Measurements from ENCODE around the gene TCF19. TPM values are rescaled to one million over a fixed set of nuclear protein-coding genes. Genes with fewer than 3 reads are reported as not detected.
"Not testable (repeated sequence)": the region's sequence is repeated elsewhere in the genome, so short reads cannot be mapped to it uniquely, and the experiment has no call there.

The TCF19 gene
- total RNA-seq, 2 donors from 2014 or later: 8.8 to 39.6 TPM

- peak overlapping the region; percentile 99 for H3K27ac ChIP-seq
- TF ChIP-seq, protein P1, sequence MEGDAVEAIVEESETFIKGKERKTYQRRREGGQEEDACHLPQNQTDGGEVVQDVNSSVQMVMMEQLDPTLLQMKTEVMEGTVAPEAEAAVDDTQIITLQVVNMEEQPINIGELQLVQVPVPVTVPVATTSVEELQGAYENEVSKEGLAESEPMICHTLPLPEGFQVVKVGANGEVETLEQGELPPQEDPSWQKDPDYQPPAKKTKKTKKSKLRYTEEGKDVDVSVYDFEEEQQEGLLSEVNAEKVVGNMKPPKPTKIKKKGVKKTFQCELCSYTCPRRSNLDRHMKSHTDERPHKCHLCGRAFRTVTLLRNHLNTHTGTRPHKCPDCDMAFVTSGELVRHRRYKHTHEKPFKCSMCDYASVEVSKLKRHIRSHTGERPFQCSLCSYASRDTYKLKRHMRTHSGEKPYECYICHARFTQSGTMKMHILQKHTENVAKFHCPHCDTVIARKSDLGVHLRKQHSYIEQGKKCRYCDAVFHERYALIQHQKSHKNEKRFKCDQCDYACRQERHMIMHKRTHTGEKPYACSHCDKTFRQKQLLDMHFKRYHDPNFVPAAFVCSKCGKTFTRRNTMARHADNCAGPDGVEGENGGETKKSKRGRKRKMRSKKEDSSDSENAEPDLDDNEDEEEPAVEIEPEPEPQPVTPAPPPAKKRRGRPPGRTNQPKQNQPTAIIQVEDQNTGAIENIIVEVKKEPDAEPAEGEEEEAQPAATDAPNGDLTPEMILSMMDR (IDR thresholded peaks at IDR 0.05): no peak
- peak overlapping the region; percentile 54 for H3K4me3 ChIP-seq
- no peaks in the 10 kb centered on the region for H3K36me3 ChIP-seq
- no peaks in the 10 kb centered on the region for H3K27me3 ChIP-seq
- peak overlapping the region; percentile 81 to 91 for H3K9ac ChIP-seq (ENCODE audit: low read depth in 2 of 2, low read length in 2 of 2)
- DNase-seq: peak; percentile 96
- H3K4me1 ChIP-seq: peaks cover 7% of the 10 kb centered on the region
- intact Hi-C loops (cut with DNase I): loop anchor here (2.0 kb wide), 1 partner anchor 169 kb away; no protein-coding TSS in a partner anchor
- H3K9me3 ChIP-seq: no peaks in the 10 kb centered on the region
These were observed 39.3 kb downstream of the TCF19 start for GRCh38 chr6:31197559-31198305.

GRCh38 chr6:31199105-31199452, 40.7 kb downstream of the TCF19 start:
- H3K4me1 ChIP-seq; H3K36me3 ChIP-seq; intact Hi-C loops (cut with DNase I); H3K9me3 ChIP-seq; H3K27me3 ChIP-seq: not testable (repeated sequence)
- peak; percentile 18 for DNase-seq
- Histone ChIP-seq H3K9ac (ENCODE audit: low read depth in 2 of 2, low read length in 2 of 2) (peak overlapping the region in 1 of 2 donors; percentile 91), H3K27ac (peak overlapping the region; percentile 99), H3K4me3 (peak overlapping the region; percentile 54)

DNA sequence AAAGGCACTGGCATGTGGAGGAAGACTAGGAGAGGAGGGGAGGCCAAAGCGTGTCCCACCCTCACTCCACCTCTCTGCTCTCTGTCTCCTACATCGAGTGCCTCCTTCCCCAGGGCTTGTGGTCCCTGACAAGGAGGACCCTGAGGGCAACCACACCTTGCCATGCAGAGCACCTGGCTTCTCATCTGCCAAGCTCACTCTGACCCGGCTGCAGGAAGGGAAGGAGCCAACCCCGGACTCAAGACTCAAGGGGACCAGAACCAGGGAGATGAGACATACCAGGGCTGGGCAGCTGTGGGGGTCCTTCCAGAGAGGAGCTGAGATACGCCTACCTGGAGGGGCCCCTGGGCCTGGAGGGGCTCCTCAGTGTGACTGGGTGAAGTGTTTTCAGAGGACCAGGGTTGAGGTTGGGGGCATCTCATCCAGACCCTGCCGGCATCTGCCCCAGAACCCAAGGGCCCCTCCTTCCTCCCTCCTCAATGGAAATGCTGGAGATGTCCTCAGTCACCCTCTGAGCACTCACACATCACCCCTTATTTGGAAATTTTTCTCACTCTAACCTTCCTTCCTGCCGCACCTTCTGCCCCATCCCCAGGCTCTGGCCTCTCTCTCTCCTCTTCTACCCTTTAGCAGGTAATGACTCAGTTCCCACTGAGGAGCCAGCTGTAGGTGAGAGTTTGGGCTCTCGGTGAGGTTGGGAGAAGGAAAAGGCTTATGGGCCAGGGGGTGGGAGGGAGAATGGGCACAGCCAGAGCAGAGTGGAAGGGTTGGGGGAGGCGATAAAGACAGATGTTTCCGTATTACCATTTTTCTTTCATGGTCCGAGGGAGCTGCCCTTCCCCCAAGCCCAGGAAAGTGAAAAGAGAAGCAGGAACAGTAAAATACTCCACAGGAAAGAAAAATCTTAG, 44.1 kb downstream of the TCF19 start:
- intact Hi-C loops (cut with DNase I): loop anchor here (5.0 kb wide), 1 partner anchor 70 kb away; the partner anchor contains the start of gene HLA-C
- peak; percentile 35 for DNase-seq
- H3K9me3 ChIP-seq: no peaks in the 10 kb centered on the region
- H3K36me3 ChIP-seq: no peaks in the 10 kb centered on the region
- peak overlapping the region; percentile 61 to 91 for H3K9ac ChIP-seq (ENCODE audit: low read depth in 2 of 2, low read length in 2 of 2)
- TF ChIP-seq, protein P1 (IDR thresholded peaks at IDR 0.05): no peak
- peak overlapping the region; percentile 88 for H3K27ac ChIP-seq
- H3K4me3 ChIP-seq: peak overlapping the region; percentile 8
- no peaks in the 10 kb centered on the region for H3K27me3 ChIP-seq
- peaks cover 7% of the 10 kb centered on the region for H3K4me1 ChIP-seq

DNA sequence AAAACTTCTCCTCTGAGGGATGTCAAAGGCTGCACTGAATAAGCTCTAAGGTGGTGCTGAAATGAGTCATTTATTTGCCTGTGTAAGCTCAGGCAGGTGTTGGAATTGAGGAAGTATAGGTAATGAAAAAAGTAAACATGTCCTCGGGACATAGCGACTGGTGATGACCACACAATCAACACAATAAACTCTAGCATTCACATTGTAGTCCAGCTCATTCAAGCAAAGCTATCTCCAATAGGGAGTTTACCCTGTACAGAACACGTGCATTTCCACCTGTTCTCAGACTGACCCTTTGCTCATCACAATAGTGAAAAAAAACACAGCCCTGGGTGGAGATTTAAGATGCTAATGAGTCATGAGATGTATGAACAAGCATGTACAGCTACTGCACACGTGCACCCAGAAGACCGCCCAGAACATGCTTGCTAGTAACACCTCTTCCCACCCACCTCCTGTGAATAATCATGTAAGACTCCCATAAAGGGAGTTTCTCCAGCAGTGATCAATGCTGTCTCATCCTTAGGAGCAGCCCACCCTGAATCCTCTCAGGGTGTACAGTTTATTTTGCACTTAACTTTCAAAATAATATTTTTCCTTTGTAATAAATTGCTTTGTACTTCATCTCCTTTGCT, 45.1 kb downstream of the TCF19 start:
- Histone ChIP-seq H3K9me3 (no peaks in the 10 kb centered on the region), H3K4me3 (peak overlapping the region; percentile 20), H3K36me3 (no peaks in the 10 kb centered on the region), H3K27me3 (no peaks in the 10 kb centered on the region), H3K4me1 (peaks cover 7% of the 10 kb centered on the region), H3K27ac (peak overlapping the region; percentile 88), H3K9ac (ENCODE audit: low read depth in 2 of 2, low read length in 2 of 2) (peak overlapping the region in 1 of 2 donors; percentile 91)
- TF ChIP-seq, protein P1 (IDR thresholded peaks at IDR 0.05): no peak
- intact Hi-C loops (cut with DNase I): loop anchor here (5.0 kb wide), 1 partner anchor 69 kb away; the partner anchor contains the start of gene HLA-C
- peak; percentile 66 for DNase-seq

GRCh38 chr6:31204751-31205145, 46.4 kb downstream of the TCF19 start:
- Histone ChIP-seq H3K27me3 (no peaks in the 10 kb centered on the region), H3K9me3 (no peaks in the 10 kb centered on the region), H3K4me3 (no peak overlapping the region), H3K4me1 (peaks cover 7% of the 10 kb centered on the region), H3K36me3 (no peaks in the 10 kb centered on the region), H3K9ac (ENCODE audit: low read depth in 2 of 2, low read length in 2 of 2) (no peak overlapping the region), H3K27ac (peak overlapping the region; percentile 88)
- TF ChIP-seq, protein P1 (IDR thresholded peaks at IDR 0.05): no peak
- intact Hi-C loops (cut with DNase I): loop anchor here (5.0 kb wide), 1 partner anchor 68 kb away; the partner anchor contains the start of gene HLA-C
- peak; percentile 19 for DNase-seq
